Common myeloid progenitor, CD34-positive (primary cell): Measurements from ENCODE around the gene TRIM31.

Experiments
- CTCF ChIA-PET: fragments of 350-600 bp; sonication (Branson Sonifier 250); formaldehyde crosslinking; loops from one replicate; lab custom pipeline; 2021; ENCODE audit warnings: antibody characterized with exemption; lab: Charles Lee
- POLR2A ChIA-PET: fragments of 350-600 bp; sonication (Branson Sonifier 250); formaldehyde crosslinking; loops from one replicate; lab custom pipeline; 2021; ENCODE audit warnings: antibody characterized with exemption; lab: Charles Lee
- DNase-seq, 3 donors: peaks; one replicate each; pipeline versions ENCODE4 v3.0.0 to v3.0.0-alpha.2; 2013
- H3K27ac ChIP-seq, 2 experiments: 1 replicate in 1 of 2; 2 replicates in 1 of 2; pipeline ENCODE4 v1.7.0; 2013; ENCODE audit warnings: inconsistent platforms in 2 of 2, low read length in 2 of 2, mild to moderate bottlenecking in 2 of 2, low read depth in 1 of 2, moderate library complexity in 1 of 2; ENCODE audit not compliant: severe bottlenecking in 2 of 2, insufficient read depth in 1 of 2, poor library complexity in 1 of 2
- H3K27me3 ChIP-seq, 5 experiments: replicated peaks in 2 of 5; 1 replicate in 3 of 5; 2 replicates in 2 of 5; pipeline versions ENCODE4 v1.6.1 to v1.7.0; 2013; ENCODE audit warnings: low read length in 4 of 5, mild to moderate bottlenecking in 2 of 5, moderate library complexity in 2 of 5, inconsistent platforms in 1 of 5; ENCODE audit not compliant: insufficient read depth in 5 of 5, control insufficient read depth in 4 of 5
- H3K36me3 ChIP-seq, 4 experiments: 1 replicate in 2 of 4; 2 replicates in 2 of 4; pipeline versions ENCODE4 v1.6.1 to v1.7.0; 2013; ENCODE audit warnings: low read length in 3 of 4, control low read depth in 1 of 4, mild to moderate bottlenecking in 1 of 4; ENCODE audit not compliant: control insufficient read depth in 4 of 4, insufficient read depth in 4 of 4
- H3K4me1 ChIP-seq, 4 experiments: 1 replicate in 3 of 4; 2 replicates in 1 of 4; pipeline versions ENCODE4 v1.6.1 to v1.7.1; 2013; ENCODE audit warnings: low read length in 3 of 4, mild to moderate bottlenecking in 3 of 4, control low read depth in 1 of 4, inconsistent platforms in 1 of 4, moderate library complexity in 1 of 4; ENCODE audit not compliant: control insufficient read depth in 4 of 4, insufficient read depth in 4 of 4; ENCODE audit errors: control extremely low read depth in 1 of 4
- H3K4me3 ChIP-seq, 7 experiments: 1 replicate in 4 of 7; 2 replicates in 3 of 7; pipeline versions ENCODE4 v1.5.1 to v1.7.0; 2013; ENCODE audit warnings: mild to moderate bottlenecking in 7 of 7, low read length in 6 of 7, moderate library complexity in 6 of 7, inconsistent platforms in 2 of 7, low read depth in 2 of 7, control low read depth in 1 of 7; ENCODE audit not compliant: insufficient read depth in 4 of 7, control insufficient read depth in 1 of 7; ENCODE audit errors: extremely low read depth in 1 of 7
- H3K9me3 ChIP-seq, 5 experiments: 1 replicate in 4 of 5; 2 replicates in 1 of 5; pipeline versions ENCODE4 v1.6.1 to v1.7.1; 2013; ENCODE audit warnings: low read length in 4 of 5, mild to moderate bottlenecking in 2 of 5, inconsistent platforms in 1 of 5, low read depth in 1 of 5, moderate library complexity in 1 of 5; ENCODE audit not compliant: control insufficient read depth in 4 of 5, insufficient read depth in 2 of 5; ENCODE audit errors: control extremely low read depth in 1 of 5
- WGBS: methylation state at CpG from one replicate; pipeline ENCODE4 v1.1.5; 2013; ENCODE audit not compliant: insufficient coverage; 5-methylcytosine and 5-hydroxymethylcytosine counted together

Gene TRIM31

GRCh38 chr6:30071081-30071818, 41.6 kb downstream of the TRIM31 start:
- H3K36me3 ChIP-seq = peaks cover 0 to 23% (median 13%) of the 10 kb centered on the region in 4 experiments
- peaks cover 6 to 64% (median 34%) of the 10 kb centered on the region in 5 experiments for H3K27me3 ChIP-seq
- 22% methylated on average over 48 of the region's 68 CpGs for WGBS
- peak overlapping the region in 3 of 7 experiments; percentile 12 to 45 (median 38) for H3K4me3 ChIP-seq
- ChIA-PET POLR2A (interaction anchor here (0.6 kb wide), 1 partner anchor 10 kb away, joined by 3 read pairs; the partner anchor contains the start of gene POLR1H), CTCF (interaction anchor here (1.0 to 2.1 kb wide), 4 partner anchors 11 to 87 kb away, joined by 3 to 9 read pairs (median 4); partner anchors contain the start of gene POLR1H)
- H3K4me1 ChIP-seq = peaks cover 6 to 42% (median 29%) of the 10 kb centered on the region in 4 experiments
- no peaks in the 10 kb centered on the region for H3K9me3 ChIP-seq
- peak; percentile 32 to 46 (median 43) for DNase-seq
- no peak overlapping the region for H3K27ac ChIP-seq

DNA sequence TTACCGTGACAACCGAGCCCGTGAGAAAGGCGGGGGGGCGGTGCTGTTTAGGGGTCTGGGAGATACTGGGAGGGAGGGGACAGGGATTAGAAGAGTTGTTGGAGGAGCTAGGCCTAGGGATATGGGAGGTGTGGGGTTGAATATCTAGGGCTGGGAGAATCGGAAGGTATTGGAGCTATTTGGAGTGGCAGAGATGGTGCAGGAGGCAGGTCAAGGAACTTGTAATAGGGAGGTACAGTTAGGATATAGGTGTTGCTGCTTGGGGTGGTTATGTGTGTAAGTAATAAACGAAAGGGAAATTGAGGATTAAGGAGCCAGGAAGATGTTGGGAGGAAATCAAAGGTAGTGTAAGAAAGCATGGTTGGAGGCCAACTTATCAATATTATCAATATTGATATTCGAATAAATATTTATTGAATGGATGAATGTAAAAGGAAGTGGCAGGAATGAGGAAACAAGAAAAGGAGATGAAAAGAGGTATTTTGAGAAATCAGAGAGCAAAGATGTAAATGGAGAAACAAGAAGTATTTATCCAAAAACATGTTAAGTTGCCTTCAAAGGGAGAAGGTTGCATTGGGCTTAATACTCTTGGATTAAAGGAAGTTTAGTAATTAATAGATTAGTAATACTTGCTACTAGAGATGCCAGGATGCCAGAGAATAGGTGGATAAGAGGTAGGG, 45.3 kb downstream of the TRIM31 start:
- Histone ChIP-seq H3K4me1 (peaks cover 12 to 34% (median 24%) of the 10 kb centered on the region in 4 experiments), H3K36me3 (peaks cover 5 to 36% (median 26%) of the 10 kb centered on the region in 4 experiments)
- CTCF ChIA-PET = interaction anchor here (1.1 to 1.4 kb wide), 2 partner anchors 10 to 36 kb away, joined by 3 to 6 read pairs; no protein-coding TSS in a partner anchor

GRCh38 chr6:30066577-30067459, 46.1 kb downstream of the TRIM31 start, which contains the start of gene PPP1R11:
PPP1R11 (plus strand) TSS chr6:30067198; CDS start chr6:30067411, 213 bp downstream.
- Histone ChIP-seq H3K9me3 (no peaks in the 10 kb centered on the region), H3K27ac (peak within 1 kb of the TSS; percentile 94 to 97), H3K4me1 (peaks cover 17 to 40% (median 28%) of the 10 kb centered on the region in 4 experiments), H3K36me3 (peaks cover 5 to 36% (median 26%) of the 10 kb centered on the region in 4 experiments), H3K4me3 (peak within 1 kb of the TSS; percentile 67 to 95 (median 89)), H3K27me3 (peaks cover 0 to 20% (median 6%) of the 10 kb centered on the region in 5 experiments)
- under 1% methylated on average over 30 of the region's 46 CpGs for WGBS
- ChIA-PET POLR2A (interaction anchor here (1.1 kb wide), 1 partner anchor 32 kb away, joined by 4 read pairs; no protein-coding TSS in a partner anchor), CTCF (interaction anchor here (1.0 kb wide), 2 partner anchors 37 to 77 kb away, joined by 3 read pairs; no protein-coding TSS in a partner anchor)
- peak; percentile 99 to 100 (median 100) for DNase-seq

More for the DNA sequence above, 45.3 kb downstream of the TRIM31 start:
- no peak for DNase-seq
- peaks cover 3 to 27% (median 13%) of the 10 kb centered on the region in 5 experiments for H3K27me3 ChIP-seq
- H3K27ac ChIP-seq = peak overlapping the region; percentile 94 to 97
- WGBS = 0% methylated on average over 3 of the region's 8 CpGs
- H3K4me3 ChIP-seq = peak overlapping the region; percentile 67 to 95 (median 84)
- POLR2A ChIA-PET = interaction anchor here (1.1 kb wide), 1 partner anchor 31 kb away, joined by 4 read pairs; no protein-coding TSS in a partner anchor
- no peaks in the 10 kb centered on the region for H3K9me3 ChIP-seq

- peak overlapping the region in 6 of 7 experiments; percentile 78 to 95 (median 90) for H3K4me3 ChIP-seq
- CTCF ChIA-PET = interaction anchor here (0.8 to 1.0 kb wide), 3 partner anchors 26 to 77 kb away, joined by 3 read pairs; no protein-coding TSS in a partner anchor
- H3K9me3 ChIP-seq = no peaks in the 10 kb centered on the region
- H3K4me1 ChIP-seq = peaks cover 19 to 39% (median 27%) of the 10 kb centered on the region in 4 experiments
- H3K27ac ChIP-seq = peak overlapping the region; percentile 9 to 97
- no peak for DNase-seq
- peaks cover 5 to 36% (median 26%) of the 10 kb centered on the region in 4 experiments for H3K36me3 ChIP-seq
- peaks cover 0 to 12% (median 3%) of the 10 kb centered on the region in 5 experiments for H3K27me3 ChIP-seq
- POLR2A ChIA-PET = no interaction called here
- WGBS = 22% methylated on average over 1 of the region's 4 CpGs
These were observed 46.8 kb downstream of the TRIM31 start for GRCh38 chr6:30066082-30066481.

DNA sequence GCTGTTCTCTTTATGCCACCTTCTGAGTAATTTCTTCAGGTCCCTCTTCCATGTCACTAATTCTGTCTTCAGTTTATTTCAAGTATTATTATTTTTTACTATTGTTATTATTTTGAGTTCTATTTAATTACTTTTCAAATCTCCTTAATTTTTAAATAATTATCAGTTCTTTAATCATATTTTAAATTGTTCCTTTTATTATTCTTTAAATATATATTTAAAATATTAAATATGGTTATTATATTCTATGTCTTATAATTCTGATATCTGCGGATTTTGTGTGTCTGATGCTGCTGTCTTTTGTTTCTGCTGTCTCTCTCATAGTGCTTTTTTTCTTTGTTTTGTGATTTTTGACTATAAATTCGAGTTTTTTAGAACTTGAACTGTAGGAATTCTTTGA, 49.6 kb downstream of the TRIM31 start:
- Histone ChIP-seq H3K36me3 (peaks cover 5 to 15% (median 12%) of the 10 kb centered on the region in 4 experiments), H3K9me3 (no peaks in the 10 kb centered on the region), H3K27ac (peak overlapping the region in 1 of 2 experiments; percentile 29), H3K4me1 (peaks cover 27 to 49% (median 38%) of the 10 kb centered on the region in 4 experiments), H3K27me3 (no peaks in the 10 kb centered on the region), H3K4me3 (no peak overlapping the region)
- no peak for DNase-seq
- POLR2A ChIA-PET = no interaction called here
- CTCF ChIA-PET = interaction anchor here (0.6 kb wide), 1 partner anchor 414 kb away, joined by 3 read pairs; no protein-coding TSS in a partner anchor
- WGBS = no CpG with 5 or more reads among the region's 2 CpGs
